GM18499 (cell line): ENCODE results near the gene ATXN7L1.
"Not testable (repeated sequence)": the region's sequence is repeated elsewhere in the genome, so short reads cannot be mapped to it uniquely, and the experiment has no call there.

Experiments used
- ATAC-seq: cut with Tn5 transposase; IDR thresholded peaks from one replicate; pipeline ENCODE4 v1.9.1; 2021; ENCODE audit warnings: moderate number of reproducible peaks; ENCODE audit not compliant: insufficient read depth, unreplicated experiment

Gene ATXN7L1

DNA sequence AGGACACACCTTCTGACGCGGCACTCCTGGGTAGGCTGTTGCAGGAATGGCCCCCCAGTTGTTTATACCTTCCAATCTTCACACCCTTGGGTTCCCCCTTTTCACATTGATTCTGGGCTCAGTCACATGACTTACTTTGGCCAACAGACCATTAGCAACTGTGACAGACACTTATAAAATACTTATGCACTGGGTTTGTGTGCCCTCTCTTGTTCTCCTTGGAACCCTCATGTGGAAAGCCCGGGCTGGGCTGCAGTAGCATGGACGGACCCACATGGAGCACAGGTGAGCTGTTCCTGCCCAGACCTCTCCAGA lies 69.0 kb downstream of the ATXN7L1 start:
- no peak for ATAC-seq

DNA sequence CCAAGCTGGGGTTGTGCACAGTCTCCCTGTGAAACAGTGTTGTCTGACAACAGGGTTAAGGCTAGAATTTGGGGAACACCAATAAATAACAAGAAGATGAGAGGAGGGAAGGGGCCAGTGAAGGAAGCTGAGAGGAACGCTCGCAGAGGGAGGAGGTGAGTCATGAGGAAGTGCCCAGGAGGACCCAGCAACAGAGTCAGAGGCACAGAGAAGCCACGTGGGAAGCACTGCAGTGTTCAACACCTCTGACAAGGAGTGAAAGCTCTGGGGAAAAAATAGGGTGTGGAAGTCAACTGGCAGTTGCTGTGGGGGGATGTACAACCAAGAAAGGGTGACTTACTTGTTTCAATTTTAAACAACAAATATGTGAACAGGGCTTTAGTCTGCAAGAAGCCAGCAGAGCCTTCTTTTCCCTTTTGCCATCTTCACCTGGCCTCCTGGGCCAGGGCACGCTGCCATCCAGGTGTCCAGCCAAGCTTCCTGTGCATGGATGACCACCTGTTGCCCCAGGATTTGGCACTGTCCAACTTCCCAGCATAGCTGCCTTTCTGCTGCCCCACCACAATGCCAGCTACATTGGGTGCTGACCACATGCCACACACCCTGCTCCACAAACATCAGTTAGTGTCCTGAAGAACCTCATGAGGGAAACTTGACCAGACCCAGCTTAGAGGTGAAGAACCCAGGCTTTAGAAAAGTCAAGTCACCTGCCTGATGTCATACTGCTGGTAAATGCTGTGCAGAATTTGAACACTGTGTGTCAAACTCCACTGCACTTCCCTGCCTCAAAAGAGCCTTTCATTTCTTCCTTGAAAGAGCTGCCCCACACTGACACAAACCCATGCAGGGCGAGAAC lies 69.6 kb downstream of the ATXN7L1 start:
- peak; percentile 28 for ATAC-seq

DNA sequence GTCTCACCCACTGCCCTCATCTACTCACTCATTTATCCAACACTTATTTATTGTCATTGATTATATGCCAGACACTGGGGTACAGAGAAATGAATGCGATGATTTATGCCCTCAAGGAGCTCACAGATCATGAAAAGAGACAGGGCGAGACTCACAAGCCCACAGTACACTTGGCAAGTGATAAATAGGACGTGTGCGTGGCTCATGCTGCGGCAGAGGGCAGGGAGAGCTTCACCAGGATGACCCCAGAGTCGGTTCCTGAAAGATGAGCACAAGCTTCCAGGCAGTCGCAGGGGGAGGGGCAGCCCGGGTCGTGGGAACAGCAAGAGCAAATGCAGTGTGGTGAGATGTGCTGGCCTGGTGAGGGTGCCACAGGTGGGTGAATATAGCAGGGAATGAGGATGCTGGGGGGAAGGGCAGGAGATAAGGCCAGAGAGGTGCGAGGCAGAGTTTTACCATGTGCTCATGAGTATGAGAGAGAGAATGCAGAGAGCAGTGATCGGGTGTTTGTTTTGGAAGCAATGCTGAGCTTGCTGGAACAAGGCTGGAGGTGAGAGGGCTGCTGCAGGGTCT lies 70.9 kb downstream of the ATXN7L1 start:
- no peak for ATAC-seq

DNA sequence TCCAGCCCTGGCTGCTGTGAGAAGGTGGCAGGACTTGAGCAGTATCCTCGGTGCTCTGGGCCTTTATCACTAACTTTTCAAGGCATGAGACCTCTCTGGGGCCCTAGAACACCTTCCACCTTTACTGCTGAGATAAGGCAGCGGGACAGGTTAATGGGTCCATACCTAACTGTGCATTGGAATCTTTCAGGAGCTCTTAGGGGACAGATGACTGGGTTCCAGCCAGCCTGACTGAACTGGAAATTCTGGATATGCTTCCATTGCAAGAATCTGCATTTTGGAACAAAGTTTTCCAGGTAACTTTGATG lies 73.0 kb downstream of the ATXN7L1 start:
- no peak for ATAC-seq

DNA sequence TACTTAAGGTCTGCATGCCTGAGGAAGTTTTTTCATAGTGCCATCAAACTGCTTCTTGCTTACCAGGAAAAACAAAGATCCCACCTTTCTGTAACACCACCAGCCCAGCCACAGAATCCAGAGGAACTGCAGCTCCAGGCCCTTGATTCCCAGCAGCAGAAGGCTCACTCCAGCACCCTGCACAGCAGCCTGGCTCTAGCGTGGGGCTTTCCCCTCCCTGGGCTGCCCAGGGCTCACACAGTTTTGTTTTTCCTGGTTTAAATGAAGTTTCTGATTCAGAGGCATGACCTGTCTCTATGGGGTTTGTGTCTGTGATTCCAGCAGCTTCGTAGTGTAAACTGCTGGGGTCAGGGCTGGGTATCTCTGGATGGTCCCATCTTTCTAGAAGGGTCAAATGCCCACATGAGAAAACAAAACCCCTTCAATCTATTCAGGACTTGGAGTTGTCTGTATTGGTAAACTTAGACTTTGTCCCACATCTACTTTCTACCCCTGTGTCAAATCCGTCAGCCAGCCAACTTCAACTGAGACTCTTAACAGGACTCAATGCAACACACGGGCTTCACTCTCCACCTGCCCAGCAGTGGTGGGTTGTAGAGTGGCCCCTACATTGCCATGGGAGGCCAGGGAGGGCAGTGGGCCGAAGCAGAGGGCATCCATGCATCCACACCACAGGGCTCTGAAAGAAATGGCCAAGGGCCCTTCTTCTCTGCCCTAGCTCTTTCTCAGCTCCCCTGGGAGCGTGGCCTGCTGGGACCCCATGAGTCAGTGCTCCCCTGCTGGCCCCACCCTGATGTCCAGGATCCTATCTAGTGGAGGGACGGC lies 73.6 kb downstream of the ATXN7L1 start:
- no peak for ATAC-seq

DNA sequence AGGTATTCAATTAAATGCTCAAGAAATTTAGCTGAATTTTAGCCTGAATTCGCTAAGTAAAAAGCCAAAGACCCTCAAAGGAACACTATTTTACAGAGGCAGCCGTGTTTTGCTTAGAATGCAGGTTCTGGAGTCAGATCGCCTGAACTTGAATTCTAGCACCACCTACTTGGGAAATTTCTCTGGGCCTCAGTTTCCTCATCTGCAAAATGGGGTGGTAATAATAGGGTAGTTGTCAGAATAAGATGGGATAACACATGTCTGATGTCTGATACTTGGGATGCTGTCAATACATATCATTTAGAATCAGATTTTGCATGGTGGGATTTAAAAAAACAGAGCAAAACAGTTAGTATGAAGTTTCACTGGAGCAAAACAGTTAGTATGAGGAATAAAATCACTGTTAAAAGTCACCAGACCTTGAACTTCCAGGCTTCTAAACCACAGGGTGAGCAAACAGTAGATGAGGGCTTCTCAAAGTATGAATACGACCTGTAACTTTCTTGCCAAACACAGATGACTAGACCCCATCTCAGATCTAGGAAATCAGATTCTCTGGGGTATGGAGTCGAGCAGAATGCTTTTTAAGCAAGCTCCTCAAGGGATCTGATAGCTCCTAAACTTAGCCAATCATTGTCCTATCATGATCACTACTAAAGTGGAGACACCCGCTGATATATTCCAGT lies 75.4 kb downstream of the ATXN7L1 start:
- no peak for ATAC-seq

DNA sequence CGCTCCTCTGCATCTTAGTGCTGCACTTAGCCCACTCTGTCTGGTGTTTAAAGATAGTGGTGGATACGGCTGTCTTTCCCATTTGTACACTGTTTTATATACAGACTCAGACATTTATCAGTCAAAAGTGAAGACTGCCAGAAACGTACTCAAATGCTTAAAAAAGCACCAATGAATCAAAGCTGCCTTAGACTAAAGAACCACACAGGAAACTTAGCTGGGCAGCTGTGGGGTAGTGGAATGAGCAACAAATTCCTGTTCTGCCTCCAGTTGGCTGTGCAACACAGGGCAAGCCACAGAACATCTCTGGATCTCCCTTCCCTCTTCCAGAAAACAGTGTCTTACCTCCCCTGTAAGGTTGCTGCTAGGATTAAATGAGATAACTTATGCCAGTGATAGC lies 76.0 kb downstream of the ATXN7L1 start:
- ATAC-seq, result no peak

DNA sequence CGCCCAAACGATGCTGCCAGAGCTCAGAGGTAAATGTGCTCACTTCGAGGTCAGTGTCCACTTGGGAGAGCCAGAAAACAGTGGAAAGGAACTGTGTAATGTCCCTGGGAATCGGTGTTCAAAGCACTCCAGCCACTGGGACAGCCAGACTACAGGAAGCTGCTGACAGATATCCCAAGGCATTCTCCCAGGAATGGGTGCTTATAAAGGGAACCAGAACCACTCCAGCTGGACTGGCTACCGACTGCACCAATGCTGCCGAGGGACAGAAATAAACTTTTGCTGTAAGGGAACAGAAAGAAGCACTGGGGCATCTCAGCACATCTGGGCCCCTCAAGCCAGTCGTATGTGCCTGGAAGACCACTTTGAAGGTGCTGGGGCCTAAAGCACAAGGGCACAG lies 76.7 kb downstream of the ATXN7L1 start:
- ATAC-seq, result no peak

DNA sequence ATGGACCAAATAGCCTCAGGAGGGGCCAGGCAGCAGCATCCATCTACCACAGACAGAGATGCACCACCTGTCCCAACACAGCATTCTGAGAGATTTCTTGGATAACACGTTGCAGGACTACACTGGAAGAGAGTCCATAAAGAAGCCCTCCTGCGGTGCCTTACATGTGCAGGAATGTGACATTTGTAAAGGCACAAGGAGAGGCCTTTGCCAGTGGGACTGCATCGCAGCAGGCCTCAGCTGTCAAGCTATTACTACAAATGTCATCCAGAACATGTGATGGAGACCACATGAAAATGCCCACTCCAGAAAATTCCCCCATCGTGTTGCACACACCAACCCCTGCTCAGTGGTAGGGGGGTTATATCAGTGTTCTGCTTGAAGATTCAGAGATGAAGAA lies 77.4 kb downstream of the ATXN7L1 start:
- ATAC-seq, result no peak

DNA sequence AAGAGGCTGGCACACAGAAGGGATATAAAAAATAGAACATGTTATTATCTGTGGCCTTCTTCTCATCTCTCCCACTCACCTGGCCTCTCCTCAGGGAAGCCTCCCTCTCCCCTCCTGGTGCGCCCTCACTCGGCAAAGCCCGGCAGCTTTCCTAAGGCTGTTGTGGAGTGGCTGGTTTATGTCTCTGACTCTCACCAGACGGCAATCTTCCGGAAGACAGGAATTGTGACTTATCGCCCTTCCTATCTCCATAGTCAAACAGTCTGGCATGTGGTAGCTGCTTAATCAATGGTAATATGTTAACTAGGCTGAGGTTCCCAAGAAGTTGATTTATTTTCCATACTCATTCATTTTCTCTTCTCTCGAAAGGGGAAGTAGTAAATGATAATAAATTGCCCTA lies 78.7 kb downstream of the ATXN7L1 start:
- no peak for ATAC-seq

DNA sequence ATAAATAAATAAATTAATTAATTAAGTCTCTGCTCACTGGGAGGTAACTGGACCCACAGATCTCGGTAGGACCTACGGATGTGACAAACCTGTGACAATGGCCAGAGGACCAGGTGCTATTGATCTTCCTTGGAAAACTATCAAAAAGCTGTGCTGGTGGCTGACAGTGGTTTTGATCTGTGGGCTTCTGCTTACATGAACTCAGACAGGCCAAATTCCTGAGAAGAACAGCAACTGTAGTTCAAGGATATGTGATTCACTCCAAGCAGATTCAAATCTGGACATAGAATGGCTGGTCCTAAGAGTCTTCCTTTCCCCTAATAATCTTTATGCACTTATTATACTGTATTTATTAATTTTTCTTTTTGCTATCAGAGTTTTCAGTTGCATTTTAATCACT lies 80.0 kb downstream of the ATXN7L1 start:
- no peak for ATAC-seq

DNA sequence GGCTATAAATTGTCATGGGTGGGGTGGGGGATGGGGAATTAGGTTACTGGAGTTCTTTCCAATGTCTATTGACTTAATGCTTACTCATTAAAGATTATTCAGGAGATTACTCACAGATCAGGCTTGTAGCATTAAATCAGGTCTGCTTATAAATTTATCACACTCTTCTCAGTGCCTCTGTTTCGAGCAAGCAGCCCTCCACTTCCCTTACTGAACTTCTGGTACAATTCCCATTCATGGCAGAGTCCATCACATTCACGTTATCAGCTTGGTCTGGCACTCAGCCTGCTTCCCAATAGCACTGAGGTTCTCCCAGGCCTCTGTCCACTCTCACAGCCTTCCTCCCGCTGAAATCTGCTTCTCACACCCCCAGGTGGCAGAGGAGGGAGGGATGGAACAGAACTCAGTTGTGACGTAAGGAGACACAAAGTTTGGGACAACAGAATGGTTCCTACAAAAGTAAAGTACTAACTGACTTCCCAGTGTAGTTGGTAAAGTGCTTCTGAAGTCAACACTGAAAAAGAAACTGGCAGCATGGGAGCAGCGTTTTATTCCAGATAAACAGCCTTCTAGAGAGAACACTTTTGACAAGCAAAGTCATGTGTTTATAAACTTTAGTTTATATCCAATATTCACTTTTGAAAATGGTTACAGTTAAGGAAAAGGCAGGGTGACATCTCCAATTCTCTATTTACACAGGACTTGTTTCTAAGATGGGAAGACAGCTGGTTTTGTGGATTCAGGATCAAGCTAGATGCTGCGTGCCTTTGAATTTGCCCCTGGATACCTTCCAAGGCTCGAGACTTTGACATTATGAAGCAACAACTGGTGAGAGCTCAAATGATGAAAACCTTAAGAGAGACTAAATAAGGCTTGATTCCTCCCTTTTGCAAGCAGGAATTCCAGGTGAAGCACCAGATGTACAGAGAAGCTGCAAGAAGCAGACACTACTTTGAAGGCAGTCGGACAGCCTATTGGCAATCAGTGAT lies 81.4 kb downstream of the ATXN7L1 start:
- no peak for ATAC-seq

DNA sequence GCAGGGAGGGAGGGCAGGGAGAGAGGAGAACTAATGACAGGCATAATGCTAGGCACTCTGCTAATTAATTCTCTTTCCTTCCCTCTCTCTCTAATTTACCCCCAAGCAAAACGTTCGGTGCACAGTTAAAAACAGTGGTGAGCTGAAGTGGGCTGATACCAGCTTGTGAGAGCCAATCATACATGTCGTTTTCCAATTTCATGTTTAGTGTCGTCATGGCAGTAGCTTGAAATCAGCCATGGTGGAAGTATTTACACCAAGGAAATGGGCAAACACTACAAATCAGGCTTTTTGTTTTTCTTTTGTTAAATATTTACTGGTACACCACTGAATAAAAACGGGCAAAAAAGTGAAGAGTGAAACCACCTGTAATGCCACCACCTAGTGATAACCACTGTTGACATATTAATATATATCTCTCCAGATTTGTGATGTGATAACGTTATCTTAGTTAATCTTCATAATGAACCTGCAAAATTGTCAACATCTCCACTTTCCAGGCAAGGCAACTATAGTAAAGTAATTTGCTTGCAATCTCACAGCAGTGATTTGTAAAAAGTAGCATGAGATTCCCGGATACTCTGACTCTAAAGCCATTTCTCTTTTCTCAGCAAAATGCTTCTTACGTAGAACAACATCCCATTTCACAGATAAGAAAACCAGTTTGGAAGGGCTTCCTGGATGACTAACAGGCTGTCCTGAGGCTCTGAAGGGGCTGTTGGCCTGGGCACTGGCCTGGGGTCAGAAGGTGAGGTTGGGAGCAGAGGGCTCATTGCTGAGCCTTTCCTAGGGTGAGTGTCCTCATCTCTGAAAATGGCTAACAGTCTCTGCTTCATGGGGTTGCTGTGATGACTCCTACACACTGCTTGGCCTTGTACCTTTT lies 83.7 kb downstream of the ATXN7L1 start:
- ATAC-seq, result no peak

DNA sequence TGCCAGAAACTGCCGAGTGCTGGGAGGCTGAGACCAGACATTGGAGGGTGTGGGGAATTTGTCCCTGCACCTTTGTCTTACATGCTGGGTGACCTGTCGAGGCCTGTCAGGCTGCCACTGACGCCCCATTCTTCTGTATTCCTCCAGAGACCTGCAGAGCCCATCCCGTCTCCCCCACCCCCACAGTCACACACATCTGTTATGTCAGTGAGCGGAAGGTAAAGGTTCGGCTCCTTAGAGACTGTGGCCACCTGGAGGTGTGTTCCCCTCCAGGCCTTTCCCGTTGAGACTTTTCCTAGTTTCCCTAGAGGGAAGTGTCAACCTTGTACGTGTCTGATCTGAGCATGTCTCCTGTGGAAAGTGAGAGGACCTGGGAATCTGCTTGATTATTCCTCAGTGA lies 84.5 kb downstream of the ATXN7L1 start:
- ATAC-seq, result no peak

DNA sequence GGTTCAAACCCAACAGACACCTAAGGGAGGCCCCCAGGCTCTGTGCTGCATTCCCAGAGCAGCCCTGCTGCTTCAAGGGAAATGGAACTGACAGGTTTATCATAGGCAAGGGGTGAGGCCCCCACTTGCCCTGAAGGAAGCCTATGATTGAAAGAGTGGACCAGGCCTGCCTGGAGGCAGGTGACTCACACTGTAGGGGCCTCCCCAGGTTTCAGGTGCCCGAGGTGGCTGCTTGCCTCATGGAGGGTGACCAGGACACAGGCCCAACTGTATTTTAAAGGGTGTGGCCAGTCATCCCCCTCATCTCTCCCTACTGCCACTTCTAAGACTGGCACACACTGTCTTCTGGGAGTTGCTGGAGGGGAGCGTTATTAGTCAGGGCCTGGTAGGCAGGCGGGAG lies 85.4 kb downstream of the ATXN7L1 start:
- no peak for ATAC-seq

DNA sequence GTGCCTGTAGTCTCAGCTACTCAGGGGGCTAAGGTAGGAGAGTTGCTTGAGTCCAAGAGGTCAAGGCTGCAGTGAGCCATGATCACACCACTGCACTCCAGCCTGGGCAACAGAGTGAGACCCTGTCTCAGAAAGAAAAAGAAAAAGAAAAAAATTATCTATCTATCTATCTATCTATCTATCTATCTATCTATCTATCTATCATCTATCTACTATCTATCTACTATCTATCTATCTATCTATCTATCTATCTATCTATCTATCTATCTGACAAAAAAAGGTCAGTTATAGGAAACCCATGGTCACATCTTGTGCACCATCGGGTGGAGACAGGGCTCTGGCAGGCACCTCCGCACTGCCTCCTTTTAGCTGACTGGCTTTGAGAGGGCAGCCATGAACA lies 85.9 kb downstream of the ATXN7L1 start:
- ATAC-seq, result not testable (repeated sequence)

DNA sequence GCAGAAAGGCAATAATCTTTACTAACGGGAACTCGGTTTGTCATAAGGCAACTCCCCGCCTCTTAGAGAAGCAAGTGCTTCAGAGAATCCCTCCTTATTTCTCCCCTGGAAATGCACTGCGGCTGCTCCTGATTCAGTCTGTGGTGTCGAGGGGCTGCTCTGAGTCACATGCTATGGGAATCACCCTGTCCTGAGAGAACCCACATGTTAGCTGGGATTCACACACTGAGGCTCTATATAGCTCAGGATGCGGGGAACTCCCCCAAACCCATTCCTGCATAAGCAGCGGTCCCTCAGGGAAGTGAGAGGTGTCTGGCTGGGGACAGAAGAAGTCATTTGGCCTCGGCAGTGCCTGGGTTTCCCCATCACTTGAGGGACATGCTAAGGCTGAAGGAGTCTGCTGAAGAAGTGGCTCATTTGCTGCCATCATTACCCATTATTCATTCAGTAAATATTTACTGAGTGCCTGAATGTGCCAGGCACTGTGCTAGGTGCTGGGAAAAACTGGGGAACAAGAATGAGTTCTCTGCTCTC lies 87.5 kb downstream of the ATXN7L1 start:
- no peak for ATAC-seq

DNA sequence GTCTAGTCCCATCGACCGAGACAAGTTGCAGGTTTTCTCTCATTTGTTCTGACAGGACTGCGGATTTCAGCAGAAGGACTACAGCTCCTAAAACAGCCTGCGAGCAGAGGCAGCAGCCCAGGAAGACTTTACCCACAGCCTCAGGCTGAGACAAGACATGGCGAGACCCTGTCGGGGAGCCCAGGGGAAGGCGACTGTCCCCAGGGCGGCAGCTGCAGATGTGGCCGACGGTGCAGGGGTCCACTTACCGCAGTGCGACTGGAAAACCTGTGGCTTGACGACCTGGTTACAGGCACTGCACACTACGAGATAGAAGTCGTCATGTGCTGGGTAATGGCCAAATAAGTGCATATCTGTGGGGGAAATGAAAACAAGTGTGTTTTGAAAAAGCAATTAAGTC lies 88.0 kb downstream of the ATXN7L1 start:
- no peak for ATAC-seq

DNA sequence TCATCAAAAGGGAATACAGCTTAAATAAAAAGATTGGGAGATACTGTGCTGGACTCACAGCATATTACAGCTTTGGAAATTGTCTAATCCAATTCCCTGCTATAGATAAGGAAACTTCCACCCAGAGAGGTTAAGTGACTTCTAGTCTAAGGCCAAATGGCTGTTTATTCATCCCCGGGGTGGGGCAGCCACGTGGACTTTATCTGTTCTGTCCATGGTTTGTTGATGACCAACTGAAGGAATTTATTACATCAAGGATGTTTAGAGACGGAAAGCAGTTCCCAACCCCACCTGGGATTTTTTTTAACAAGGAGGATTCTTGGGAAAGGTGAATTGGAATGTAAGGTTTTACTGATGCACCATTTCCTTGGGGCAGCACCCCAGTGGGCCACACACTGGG lies 88.6 kb downstream of the ATXN7L1 start:
- ATAC-seq, result no peak
